PC-3 (cell line): Measurements from ENCODE around the gene PCBP2.

Source experiments
- EZH2 ChIP-seq: fragments of 300-600 bp; sonication (generic); IDR thresholded peaks from one replicate; pipeline ENCODE4 v1.6.1; 2017; ENCODE audit warnings: antibody characterized with exemption, mild to moderate bottlenecking, low read length; ENCODE audit not compliant: unreplicated experiment
- TF ChIP-seq, protein P1 (sequence below): fragments of 300-600 bp; sonication (generic); conservative IDR thresholded peaks from 2 replicates; pipeline ENCODE4 v1.5.1; 2017; ENCODE audit warnings: antibody characterized with exemption, low read depth, mild to moderate bottlenecking, low read length

DNA sequence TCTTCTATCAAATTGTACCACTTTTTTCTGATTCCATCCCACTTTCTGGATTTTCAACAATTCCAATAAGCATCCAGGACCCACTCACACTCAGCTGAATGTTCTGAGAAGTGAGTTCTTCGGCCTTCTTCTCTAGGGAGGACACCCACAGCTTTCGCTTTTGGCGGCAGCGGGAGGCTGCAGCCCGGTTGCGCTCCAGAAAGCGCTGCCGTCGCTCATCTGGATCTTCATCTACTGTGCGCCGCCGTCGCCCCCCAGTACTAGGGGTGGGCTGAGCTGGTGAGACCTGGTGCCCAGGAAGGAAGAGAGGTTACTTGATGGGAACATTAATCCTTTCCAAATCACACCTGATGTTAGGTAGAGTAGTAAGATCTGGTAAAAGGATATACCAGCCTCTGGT, 72.6 kb downstream of the PCBP2 start:
- TF ChIP-seq, protein P1, sequence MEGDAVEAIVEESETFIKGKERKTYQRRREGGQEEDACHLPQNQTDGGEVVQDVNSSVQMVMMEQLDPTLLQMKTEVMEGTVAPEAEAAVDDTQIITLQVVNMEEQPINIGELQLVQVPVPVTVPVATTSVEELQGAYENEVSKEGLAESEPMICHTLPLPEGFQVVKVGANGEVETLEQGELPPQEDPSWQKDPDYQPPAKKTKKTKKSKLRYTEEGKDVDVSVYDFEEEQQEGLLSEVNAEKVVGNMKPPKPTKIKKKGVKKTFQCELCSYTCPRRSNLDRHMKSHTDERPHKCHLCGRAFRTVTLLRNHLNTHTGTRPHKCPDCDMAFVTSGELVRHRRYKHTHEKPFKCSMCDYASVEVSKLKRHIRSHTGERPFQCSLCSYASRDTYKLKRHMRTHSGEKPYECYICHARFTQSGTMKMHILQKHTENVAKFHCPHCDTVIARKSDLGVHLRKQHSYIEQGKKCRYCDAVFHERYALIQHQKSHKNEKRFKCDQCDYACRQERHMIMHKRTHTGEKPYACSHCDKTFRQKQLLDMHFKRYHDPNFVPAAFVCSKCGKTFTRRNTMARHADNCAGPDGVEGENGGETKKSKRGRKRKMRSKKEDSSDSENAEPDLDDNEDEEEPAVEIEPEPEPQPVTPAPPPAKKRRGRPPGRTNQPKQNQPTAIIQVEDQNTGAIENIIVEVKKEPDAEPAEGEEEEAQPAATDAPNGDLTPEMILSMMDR = no peak
- no peak for TF ChIP-seq EZH2
